ENCODE results near the gene CAPN10.
A peak's percentile ranks its signal among the peaks of the same experiment; 100 is the strongest.

The CAPN10 gene

DNA sequence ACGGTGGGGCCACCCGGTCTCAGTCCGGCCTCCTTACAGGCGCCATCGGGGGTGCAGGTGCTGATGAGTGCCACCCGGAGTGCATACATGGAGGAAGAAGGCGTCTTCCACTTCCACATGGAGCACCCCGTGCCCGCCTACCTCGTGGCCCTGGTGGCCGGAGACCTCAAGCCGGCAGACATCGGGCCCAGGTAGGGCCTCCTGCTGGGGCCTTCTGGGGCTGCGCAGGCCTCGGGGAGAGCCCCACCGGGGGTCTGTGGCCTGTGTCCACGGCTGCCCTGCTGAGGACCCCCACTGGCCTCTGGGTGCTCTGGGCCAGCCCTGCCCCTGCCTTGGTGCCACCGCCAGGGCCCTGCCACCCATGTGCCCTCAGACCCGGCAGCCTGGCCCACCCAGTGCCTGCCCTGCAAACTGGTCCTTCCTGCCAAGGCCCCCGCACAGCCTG lies 13.4 kb upstream of the CAPN10 start:
- DNase-seq (ENCODE audit: extremely low spot score, insufficient read length, low read depth) (no peak), FAIRE-seq (no peak)

GRCh38 chr2:240573516-240574385 lies 12.8 kb upstream of the CAPN10 start:
- FAIRE-seq: no peak
- DNase-seq (ENCODE audit: extremely low spot score, insufficient read length, low read depth): no peak

GRCh38 chr2:240574386-240575100 lies 12.0 kb upstream of the CAPN10 start:
- no peak for FAIRE-seq

DNA sequence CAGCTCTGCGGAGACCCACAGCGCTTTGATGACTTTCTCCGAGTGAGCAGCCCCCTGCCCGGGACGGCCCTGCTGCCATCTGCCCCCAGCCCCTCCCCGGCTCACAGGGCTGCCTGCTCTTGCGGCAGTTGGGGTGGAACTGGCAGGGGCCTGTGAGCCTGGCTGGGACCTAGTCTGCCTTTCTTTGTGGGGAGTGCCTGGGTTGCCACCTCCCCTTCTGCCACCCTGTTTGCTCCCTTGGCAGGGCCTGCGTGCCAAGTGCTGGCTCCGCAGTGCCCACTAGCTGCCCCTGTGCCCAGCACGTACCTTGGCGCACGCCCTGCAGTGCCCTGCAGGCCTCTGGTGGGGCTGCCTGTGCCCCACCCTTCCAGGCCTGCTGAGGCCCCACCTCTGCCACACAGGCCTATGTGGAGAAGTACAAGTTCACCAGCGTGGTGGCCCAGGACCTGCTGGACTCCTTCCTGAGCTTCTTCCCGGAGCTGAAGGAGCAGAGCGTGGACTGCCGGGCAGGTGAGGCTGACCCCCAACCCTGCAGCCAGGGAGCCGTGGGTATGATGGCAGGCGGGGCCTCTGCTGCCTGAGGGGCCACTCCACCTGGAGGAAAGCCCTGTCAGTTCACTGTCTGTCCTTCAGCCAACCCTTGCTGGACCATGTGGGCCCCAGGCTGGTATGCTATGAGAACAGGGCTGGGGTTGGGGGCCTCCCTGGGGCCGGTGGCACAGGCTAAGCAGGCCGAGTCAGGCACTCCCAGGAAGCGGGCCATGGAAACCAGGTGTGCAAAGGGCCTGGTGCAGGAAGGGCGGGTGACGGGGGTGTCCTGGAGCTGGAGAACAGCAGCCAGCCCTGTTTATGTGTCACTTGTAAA lies 11.2 kb upstream of the CAPN10 start:
- FAIRE-seq: no peak

More at GRCh38 chr2:240574386-240575100, 12.0 kb upstream of the CAPN10 start:
- no peak for DNase-seq (ENCODE audit: extremely low spot score, insufficient read length, low read depth)

GRCh38 chr2:240576036-240576435 lies 10.5 kb upstream of the CAPN10 start:
- no peak for DNase-seq (ENCODE audit: extremely low spot score, insufficient read length, low read depth)
- no peak for FAIRE-seq

More for the DNA sequence above, 11.2 kb upstream of the CAPN10 start:
- DNase-seq (ENCODE audit: extremely low spot score, insufficient read length, low read depth): no peak

DNA sequence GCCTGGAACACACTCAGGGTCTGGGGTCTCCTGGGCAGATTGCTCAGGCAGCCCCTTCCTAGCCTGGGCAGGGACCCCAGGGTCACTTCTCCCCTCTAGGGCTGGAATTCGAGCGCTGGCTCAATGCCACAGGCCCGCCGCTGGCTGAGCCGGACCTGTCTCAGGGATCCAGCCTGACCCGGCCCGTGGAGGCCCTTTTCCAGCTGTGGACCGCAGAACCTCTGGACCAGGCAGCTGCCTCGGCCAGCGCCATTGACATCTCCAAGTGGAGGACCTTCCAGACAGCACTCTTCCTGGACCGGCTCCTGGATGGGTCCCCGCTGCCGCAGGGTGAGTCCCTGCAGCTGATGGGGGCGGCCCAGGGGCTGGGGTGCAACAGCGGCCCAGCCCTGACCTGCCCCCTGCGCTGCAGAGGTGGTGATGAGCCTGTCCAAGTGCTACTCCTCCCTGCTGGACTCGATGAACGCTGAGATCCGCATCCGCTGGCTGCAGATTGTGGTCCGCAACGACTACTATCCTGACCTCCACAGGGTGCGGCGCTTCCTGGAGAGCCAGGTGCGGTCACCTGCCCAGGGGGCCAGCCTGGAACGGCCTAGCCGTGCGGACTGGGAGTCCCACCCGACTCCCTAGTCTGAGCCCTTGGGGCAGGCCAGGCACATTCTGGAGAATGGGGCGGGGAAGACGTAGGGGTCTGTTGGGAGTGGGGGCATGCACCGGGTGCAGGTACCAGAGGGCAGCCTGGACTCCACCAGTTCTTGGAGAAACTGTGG lies 9.9 kb upstream of the CAPN10 start:
- DNase-seq (ENCODE audit: extremely low spot score, insufficient read length, low read depth): no peak
- no peak for FAIRE-seq

DNA sequence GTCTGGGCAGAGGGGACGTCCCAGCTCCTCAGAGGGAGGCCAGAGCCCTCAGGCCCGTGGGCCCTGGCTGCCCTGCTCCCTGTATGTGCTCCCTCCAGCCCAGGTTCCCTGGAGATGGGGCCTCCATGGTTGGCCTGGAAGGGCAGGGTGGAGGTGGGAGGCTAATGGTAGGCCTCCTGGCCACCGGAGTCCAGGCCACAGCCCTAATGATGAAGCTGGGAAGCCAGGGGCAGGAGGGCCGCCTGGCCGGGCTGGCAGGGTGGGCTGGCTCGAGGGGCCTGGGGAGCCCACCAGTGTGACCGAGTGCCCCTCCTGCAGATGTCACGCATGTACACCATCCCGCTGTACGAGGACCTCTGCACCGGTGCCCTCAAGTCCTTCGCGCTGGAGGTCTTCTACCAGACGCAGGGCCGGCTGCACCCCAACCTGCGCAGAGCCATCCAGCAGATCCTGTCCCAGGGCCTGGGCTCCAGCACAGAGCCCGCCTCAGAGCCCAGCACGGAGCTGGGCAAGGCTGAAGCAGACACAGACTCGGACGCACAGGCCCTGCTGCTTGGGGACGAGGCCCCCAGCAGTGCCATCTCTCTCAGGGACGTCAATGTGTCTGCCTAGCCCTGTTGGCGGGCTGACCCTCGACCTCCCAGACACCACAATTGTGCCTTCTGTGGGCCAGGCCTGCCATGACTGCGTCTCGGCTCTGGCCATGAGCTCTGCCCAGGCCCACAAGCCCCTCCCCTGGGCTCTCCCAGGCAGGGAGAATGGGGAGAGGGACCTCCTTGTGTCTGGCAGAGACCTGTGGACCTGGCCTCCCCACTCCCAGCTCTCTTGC lies 9.0 kb upstream of the CAPN10 start:
- DNase-seq (ENCODE audit: extremely low spot score, insufficient read length, low read depth): no peak
- FAIRE-seq: no peak

- no peak for DNase-seq (ENCODE audit: extremely low spot score, insufficient read length, low read depth)
- no peak for FAIRE-seq
Observed at GRCh38 chr2:240578110-240578450, 8.5 kb upstream of the CAPN10 start.

GRCh38 chr2:240578488-240578887 lies 8.0 kb upstream of the CAPN10 start:
- no peak for DNase-seq (ENCODE audit: extremely low spot score, insufficient read length, low read depth)
- FAIRE-seq: no peak

DNA sequence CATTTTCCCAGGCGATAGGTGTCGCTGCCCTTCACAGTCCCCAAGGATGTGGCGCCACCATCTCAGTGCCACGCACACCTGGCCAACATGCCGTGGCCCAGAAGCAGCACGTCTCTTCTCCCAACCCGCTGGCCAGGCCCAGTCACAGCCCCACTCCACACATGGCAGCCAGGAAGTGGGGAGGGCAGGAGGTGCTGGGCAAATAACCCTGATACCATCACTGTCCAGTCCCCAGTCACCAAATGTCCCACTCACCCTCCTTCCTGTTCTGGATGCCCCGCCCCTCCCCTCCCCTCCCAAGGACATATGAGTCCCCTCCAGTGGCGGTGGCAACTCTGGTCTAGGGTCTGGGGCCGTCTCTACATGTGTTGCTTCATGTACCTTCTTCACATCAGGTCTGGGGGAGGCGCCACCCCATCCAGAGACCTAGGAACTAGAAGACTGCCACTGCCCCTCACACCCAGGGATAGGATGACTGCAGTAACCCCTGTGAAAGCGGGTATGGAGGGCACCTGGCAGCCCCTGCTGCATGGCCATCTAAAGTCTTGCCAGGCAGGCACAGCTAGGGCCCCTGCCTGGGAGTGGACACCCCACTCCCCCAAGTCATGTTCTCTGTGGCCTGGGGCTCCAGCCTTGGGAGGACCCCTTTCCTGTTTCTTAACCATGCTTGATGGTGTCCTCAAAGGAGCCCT lies 7.3 kb upstream of the CAPN10 start:
- FAIRE-seq: no peak
- no peak for DNase-seq (ENCODE audit: extremely low spot score, insufficient read length, low read depth)

DNA sequence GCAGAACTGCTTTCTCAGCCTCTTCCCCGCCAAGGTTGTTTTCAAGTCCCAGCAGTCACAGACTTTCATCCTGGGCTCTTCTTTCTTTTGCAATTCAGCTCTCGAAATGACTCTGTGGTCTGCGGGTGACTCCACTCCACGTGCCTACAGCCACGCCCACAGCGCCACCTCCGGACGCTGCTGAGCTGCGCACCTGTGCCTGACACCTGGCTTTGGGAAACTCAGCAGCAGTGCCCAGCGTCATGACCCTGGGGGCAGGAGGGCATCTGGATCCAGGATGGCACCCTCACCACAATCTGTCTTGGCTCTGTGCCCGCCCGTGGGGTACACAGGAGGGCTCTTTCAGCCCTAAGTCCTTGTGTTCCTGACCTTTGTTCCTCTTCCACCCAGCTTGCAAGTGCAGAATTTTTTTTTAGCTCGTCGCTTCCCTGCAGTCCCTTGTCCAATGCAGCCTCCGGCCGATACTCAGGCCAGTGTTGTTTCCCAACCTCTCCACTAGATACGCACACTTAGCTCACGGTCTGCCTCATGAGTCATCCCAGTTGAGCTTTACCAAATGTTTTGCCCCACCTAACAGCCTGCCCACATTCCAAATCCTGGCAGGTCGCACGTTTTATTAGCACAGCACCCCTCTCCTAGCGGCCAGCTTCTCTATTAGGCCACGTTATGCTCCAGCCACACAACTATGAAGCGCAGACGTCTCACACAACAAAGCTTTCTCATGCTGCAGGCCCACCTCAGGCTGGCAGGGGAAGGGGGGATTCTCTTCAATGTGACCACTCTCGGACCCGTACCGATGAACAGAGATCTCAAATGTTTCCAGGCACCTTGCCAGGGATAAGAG lies 6.5 kb upstream of the CAPN10 start:
- FAIRE-seq (peak; percentile 92), DNase-seq (ENCODE audit: extremely low spot score, insufficient read length, low read depth) (no peak)

GRCh38 chr2:240581811-240582210 lies 4.7 kb upstream of the CAPN10 start:
- DNase-seq (ENCODE audit: extremely low spot score, insufficient read length, low read depth) (no peak), FAIRE-seq (no peak)

GRCh38 chr2:240582781-240583180 lies 3.8 kb upstream of the CAPN10 start:
- FAIRE-seq: no peak
- DNase-seq (ENCODE audit: extremely low spot score, insufficient read length, low read depth): no peak

DNA sequence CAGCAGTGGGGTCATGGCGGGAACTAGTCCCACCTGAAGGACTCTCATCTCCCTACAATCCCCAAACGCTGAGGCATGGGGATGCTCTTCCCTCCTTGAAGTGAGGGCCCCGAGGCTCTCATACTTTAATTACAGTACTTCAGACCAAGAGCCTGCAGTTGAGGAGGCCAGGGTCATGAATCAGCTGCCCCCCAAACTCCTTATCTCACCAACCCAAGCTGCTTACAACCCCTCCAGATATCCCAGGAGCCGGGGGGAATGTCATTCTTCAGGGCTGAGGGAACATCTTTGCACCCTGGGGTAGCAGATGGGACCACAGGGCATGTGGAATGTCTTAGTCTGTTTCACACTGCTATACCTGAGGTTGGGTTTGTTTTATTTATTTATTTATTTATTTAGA lies 2.8 kb upstream of the CAPN10 start:
- DNase-seq (ENCODE audit: extremely low spot score, insufficient read length, low read depth): no peak
- FAIRE-seq: no peak

DNA sequence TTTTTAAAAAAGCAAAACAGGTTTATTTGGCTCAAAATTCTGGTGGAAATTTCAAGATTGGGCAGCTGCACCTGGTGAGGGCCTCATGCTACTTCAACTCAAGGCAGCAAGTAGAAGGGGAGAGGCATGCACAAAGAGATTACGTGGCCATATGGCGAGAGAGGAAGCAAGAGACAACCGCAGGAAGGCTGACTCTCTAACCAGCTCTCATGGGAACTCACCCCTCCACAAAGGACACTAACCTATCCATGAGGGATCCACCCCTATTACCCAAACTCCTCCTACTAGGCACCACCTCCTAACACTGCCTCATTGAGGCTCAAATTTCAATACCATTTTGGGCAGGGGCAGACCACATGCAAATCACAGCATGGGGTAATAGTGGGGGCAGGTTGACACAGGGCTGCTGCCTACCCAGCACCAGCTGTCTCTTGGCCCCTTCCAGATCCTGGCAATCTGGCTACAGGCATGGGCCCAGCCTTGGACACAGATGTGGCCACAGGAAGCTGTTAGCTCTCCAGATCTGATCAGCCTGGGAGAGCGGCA lies 2.0 kb upstream of the CAPN10 start:
- DNase-seq (ENCODE audit: extremely low spot score, insufficient read length, low read depth) (no peak), FAIRE-seq (peak; percentile 99)

DNA sequence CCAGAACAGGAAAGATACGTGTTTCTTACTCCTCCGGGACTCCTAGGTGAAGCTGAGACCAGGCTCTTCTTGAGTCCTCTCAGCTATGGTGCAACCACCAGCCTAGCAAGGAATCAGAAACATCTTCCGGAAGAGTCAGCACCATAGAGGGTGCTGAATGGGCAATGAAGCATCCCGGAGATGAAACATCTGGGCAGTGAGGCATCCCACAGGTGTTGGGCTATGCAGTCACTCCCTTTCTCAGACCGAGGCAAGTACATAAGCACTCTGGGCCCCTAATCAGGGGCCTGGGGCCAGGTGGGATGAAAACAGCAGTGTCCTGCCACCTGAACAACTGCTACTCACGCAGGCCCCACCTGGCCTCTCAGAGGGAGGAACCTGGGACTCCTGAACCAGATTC lies 1.4 kb upstream of the CAPN10 start:
- no peak for DNase-seq (ENCODE audit: extremely low spot score, insufficient read length, low read depth)
- no peak for FAIRE-seq

DNA sequence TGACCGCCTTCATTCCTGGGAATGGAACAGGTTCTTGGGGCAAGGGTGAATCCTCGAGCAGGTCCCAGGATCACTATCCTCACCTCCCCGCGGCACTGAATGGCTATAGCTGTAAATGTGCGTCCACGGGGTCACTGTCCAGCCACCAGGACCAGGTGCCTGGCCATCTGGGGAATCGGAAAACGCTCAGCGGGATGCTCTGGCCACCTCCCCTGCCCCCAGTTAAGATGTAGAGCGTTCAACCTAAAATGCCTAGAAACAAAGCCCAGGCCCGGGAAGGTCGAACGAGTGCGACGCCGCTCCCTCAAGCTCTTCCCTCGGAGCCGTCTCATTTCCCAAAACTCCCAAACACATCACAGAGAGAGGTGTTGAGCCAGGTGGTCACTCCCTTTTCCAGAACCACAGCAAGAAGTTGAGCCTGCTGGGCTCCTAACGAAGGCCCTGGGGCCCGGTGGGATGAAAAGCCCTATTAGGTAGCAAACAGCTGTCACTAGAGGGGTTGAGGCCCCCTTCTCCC lies 795 bp upstream of the CAPN10 start:
- DNase-seq (ENCODE audit: extremely low spot score, insufficient read length, low read depth): no peak
- no peak for FAIRE-seq
